Astrocyte (in vitro differentiated cells and primary cell): ENCODE measurements around the gene RAP1B. TPM values are rescaled to one million over a fixed set of nuclear protein-coding genes. Genes with fewer than 3 reads are reported as not detected.

Experiments
- DNase-seq: peaks from one replicate; pipeline ENCODE4 v3.0.0-alpha.2; 2010; ENCODE audit warnings: low read depth
- FAIRE-seq: peaks from 2 replicates; lab custom pipeline; 2011; peaks lifted over from hg19 to GRCh38; lab: Jason Lieb, UNC
- H2AFZ ChIP-seq: 2 replicates; pipeline ENCODE4 v1.6.0; 2012; ENCODE audit warnings: low read depth, low read length, inconsistent platforms
- H3K27ac ChIP-seq: 2 replicates; pipeline ENCODE4 v1.5.1; 2011; ENCODE audit warnings: low read depth, low read length, inconsistent platforms
- H3K27me3 ChIP-seq: 2 replicates; pipeline ENCODE4 v1.6.0; 2011; ENCODE audit warnings: low read length, inconsistent platforms; ENCODE audit not compliant: insufficient read depth
- H3K36me3 ChIP-seq: 2 replicates; pipeline ENCODE4 v1.5.1; 2011; ENCODE audit warnings: low read length, inconsistent platforms; ENCODE audit not compliant: insufficient read depth
- H3K4me1 ChIP-seq: 2 replicates; pipeline ENCODE4 v1.5.1; 2011; ENCODE audit warnings: low read length, inconsistent platforms; ENCODE audit not compliant: insufficient read depth
- H3K4me2 ChIP-seq: 2 replicates; pipeline ENCODE4 v1.6.0; 2012; ENCODE audit warnings: low read length, inconsistent platforms
- H3K4me3 ChIP-seq: 2 replicates; pipeline ENCODE4 v1.5.1; 2011; ENCODE audit warnings: low read depth, mild to moderate bottlenecking, low read length, inconsistent platforms; ENCODE audit not compliant: insufficient read depth
- H3K79me2 ChIP-seq: 2 replicates; pipeline ENCODE4 v1.6.0; 2012; ENCODE audit warnings: mild to moderate bottlenecking, low read length, inconsistent platforms; ENCODE audit not compliant: insufficient read depth
- H3K9ac ChIP-seq: 2 replicates; pipeline ENCODE4 v1.6.0; 2012; ENCODE audit warnings: mild to moderate bottlenecking, low read length, inconsistent platforms
- H3K9me3 ChIP-seq: 2 replicates; pipeline ENCODE4 v1.5.1; 2012; ENCODE audit warnings: low read depth, mild to moderate bottlenecking, low read length, inconsistent platforms; ENCODE audit not compliant: insufficient read depth
- H4K20me1 ChIP-seq: 2 replicates; pipeline ENCODE4 v1.6.0; 2012; ENCODE audit warnings: low read length, inconsistent platforms; ENCODE audit not compliant: insufficient read depth
- H3K27ac Mint-ChIP-seq: one replicate; pipeline ENCODE4 v1.8.0; 2021; ENCODE audit warnings: mild to moderate bottlenecking, mixed read lengths; ENCODE audit not compliant: unreplicated experiment
- H3K27me3 Mint-ChIP-seq: one replicate; pipeline ENCODE4 v1.8.0; 2021; ENCODE audit warnings: low read depth, mixed read lengths; ENCODE audit not compliant: unreplicated experiment
- H3K36me3 Mint-ChIP-seq: one replicate; pipeline ENCODE4 v1.8.0; 2021; ENCODE audit warnings: low read depth, mixed read lengths; ENCODE audit not compliant: unreplicated experiment
- H3K4me1 Mint-ChIP-seq: one replicate; pipeline ENCODE4 v1.8.0; 2021; ENCODE audit warnings: low read depth, mixed read lengths; ENCODE audit not compliant: unreplicated experiment
- H3K4me3 Mint-ChIP-seq: one replicate; pipeline ENCODE4 v1.8.0; 2021; ENCODE audit warnings: mild to moderate bottlenecking, moderate library complexity, mixed read lengths; ENCODE audit not compliant: unreplicated experiment
- H3K9me3 Mint-ChIP-seq: one replicate; pipeline ENCODE4 v1.8.0; 2021; ENCODE audit warnings: mild to moderate bottlenecking, mixed read lengths; ENCODE audit not compliant: unreplicated experiment
- CTCF ChIP-seq: IDR thresholded peaks from 2 replicates; pipeline ENCODE4 v1.5.1; 2011; ENCODE audit warnings: low read depth, mild to moderate bottlenecking, inconsistent platforms, low read length, moderate library complexity; ENCODE audit not compliant: insufficient read depth
- EZH2 ChIP-seq: IDR thresholded peaks from 2 replicates; pipeline ENCODE4 v1.6.1; 2012; ENCODE audit warnings: mild to moderate bottlenecking, low read length, inconsistent platforms; ENCODE audit not compliant: insufficient read depth
- total RNA-seq: library from RNA; stranded (reverse); gene quantifications from 2 replicates; pipeline ENCODE4 v1.2.1, GENCODE V29; 2021

The RAP1B gene
- total RNA-seq, 1 donor from 2014 or later: 216 TPM

- no peak for DNase-seq
- H3K36me3 ChIP-seq: no peaks in the 10 kb centered on the region
- Mint-ChIP-seq H3K4me1 (no peaks in the 10 kb centered on the region), H3K9me3 (no peaks in the 10 kb centered on the region), H3K36me3 (peaks cover 1% of the 10 kb centered on the region), H3K27ac (no peak overlapping the region), H3K4me3 (no peak overlapping the region), H3K27me3 (no peaks in the 10 kb centered on the region)
- H3K4me2 ChIP-seq: no peak overlapping the region
- TF ChIP-seq EZH2 (no peak), CTCF (no peak)
- no peaks in the 10 kb centered on the region for H4K20me1 ChIP-seq
- H3K27me3 ChIP-seq: no peaks in the 10 kb centered on the region
- no peaks in the 10 kb centered on the region for H3K9me3 ChIP-seq
- no peak overlapping the region for H2AFZ ChIP-seq
- FAIRE-seq: no peak
- no peak overlapping the region for H3K27ac ChIP-seq
- no peak overlapping the region for H3K9ac ChIP-seq
- no peaks in the 10 kb centered on the region for H3K4me1 ChIP-seq
- H3K4me3 ChIP-seq: no peak overlapping the region
- no peaks in the 10 kb centered on the region for H3K79me2 ChIP-seq
These were observed 8.9 kb upstream of the RAP1B start for GRCh38 chr12:68601767-68602166.

- H3K9me3 Mint-ChIP-seq: no peaks in the 10 kb centered on the region
- Histone ChIP-seq H2AFZ (no peak overlapping the region), H3K4me3 (no peak overlapping the region), H3K4me1 (no peaks in the 10 kb centered on the region), H3K36me3 (no peaks in the 10 kb centered on the region), H4K20me1 (no peaks in the 10 kb centered on the region), H3K9me3 (no peaks in the 10 kb centered on the region), H3K4me2 (no peak overlapping the region), H3K27ac (no peak overlapping the region), H3K79me2 (no peaks in the 10 kb centered on the region), H3K27me3 (no peaks in the 10 kb centered on the region), H3K9ac (no peak overlapping the region)
- no peak for FAIRE-seq
- no peaks in the 10 kb centered on the region for H3K27me3 Mint-ChIP-seq
- no peaks in the 10 kb centered on the region for H3K4me1 Mint-ChIP-seq
- TF ChIP-seq CTCF (no peak), EZH2 (no peak)
- peaks cover 1% of the 10 kb centered on the region for H3K36me3 Mint-ChIP-seq
- H3K27ac Mint-ChIP-seq: no peak overlapping the region
- H3K4me3 Mint-ChIP-seq: no peak overlapping the region
- no peak for DNase-seq
These were observed 8.0 kb upstream of the RAP1B start for GRCh38 chr12:68602720-68603119.

- Histone ChIP-seq H3K9me3 (no peaks in the 10 kb centered on the region), H3K4me2 (no peak overlapping the region), H3K4me1 (peaks cover 12% of the 10 kb centered on the region), H2AFZ (no peak overlapping the region), H3K36me3 (no peaks in the 10 kb centered on the region), H3K9ac (no peak overlapping the region), H3K79me2 (peaks cover 22% of the 10 kb centered on the region), H3K4me3 (no peak overlapping the region), H4K20me1 (peaks cover 19% of the 10 kb centered on the region), H3K27me3 (no peaks in the 10 kb centered on the region), H3K27ac (no peak overlapping the region)
- Mint-ChIP-seq H3K4me1 (peaks cover 8% of the 10 kb centered on the region), H3K27ac (no peak overlapping the region), H3K36me3 (peaks cover 3% of the 10 kb centered on the region), H3K9me3 (no peaks in the 10 kb centered on the region), H3K4me3 (no peak overlapping the region), H3K27me3 (no peaks in the 10 kb centered on the region)
- no peak for DNase-seq
- TF ChIP-seq CTCF (no peak), EZH2 (no peak)
- FAIRE-seq: no peak
These were observed 2.5 kb upstream of the RAP1B start for GRCh38 chr12:68608191-68608590.
